Measurements from ENCODE around the gene PACSIN3. TPM values are rescaled to one million over a fixed set of nuclear protein-coding genes. Genes with fewer than 3 reads are reported as not detected.

Gene PACSIN3
- total and polyA plus RNA-seq, 2 of the 8 experiments (the other 6 are each of a cell fraction or from before 2014, with no cell fraction given), result 23.8 to 47.2 TPM

GRCh38 chr11:47154616-47155570 lies 31.3 kb downstream of the PACSIN3 start:
- no peak overlapping the region for H3K4ac ChIP-seq (replicated peaks; ENCODE audit: insufficient read length, low read depth, low read length)
- H3K9me3 ChIP-seq (ENCODE audit: insufficient read depth in 2 of 2, low read depth in 1 of 2, low read length in 1 of 2), result no peaks in the 10 kb centered on the region
- no peak for DNase-seq (ENCODE audit: low read depth in 1 of 2, low spot score in 2 of 2)
- H4K20me1 ChIP-seq (replicated peaks in 1 of 2; ENCODE audit: control insufficient read depth in 1 of 2, insufficient read depth in 2 of 2, low read length in 2 of 2), result peaks cover 0 to 2% of the 10 kb centered on the region in 2 experiments
- no peak overlapping the region for H2BK120ac ChIP-seq (replicated peaks; ENCODE audit: low read depth, low read length)
- H4K5ac ChIP-seq (ENCODE audit: insufficient read length, low read depth, low read length), result no peak overlapping the region
- no peaks in the 10 kb centered on the region for H3K79me2 ChIP-seq (ENCODE audit: control insufficient read depth in 1 of 2, insufficient read depth in 2 of 2, low read length in 2 of 2)
- no peak overlapping the region for H3K18ac ChIP-seq (ENCODE audit: extremely low read depth, low read length)
- no peak overlapping the region for H2AFZ ChIP-seq (ENCODE audit: low read length)
- 0 out of 7 replicates have a peak overlapping the region, but pooled peaks of 1 of the 4 experiments have one; percentile 18 for H3K9ac ChIP-seq (replicated peaks in 1 of 4; ENCODE audit: extremely low read depth in 1 of 4, low read depth in 3 of 4, low read length in 3 of 4)
- H3K27ac ChIP-seq (ENCODE audit: low read depth, low read length), result no peak overlapping the region
- no peak overlapping the region for H2BK15ac ChIP-seq (ENCODE audit: low read length)
- no peaks in the 10 kb centered on the region for H3K79me1 ChIP-seq (ENCODE audit: low read depth, low read length)
- no peak overlapping the region for H3K4me3 ChIP-seq (ENCODE audit: extremely low read depth in 1 of 4, insufficient read depth in 2 of 4, low read depth in 3 of 4, low read length in 4 of 4)
- H2BK5ac ChIP-seq (ENCODE audit: low read depth, low read length), result no peak overlapping the region
- H2AK5ac ChIP-seq (ENCODE audit: low read depth, low read length), result no peak overlapping the region
- H3K4me1 ChIP-seq (replicated peaks in 1 of 4; ENCODE audit: control insufficient read depth in 3 of 4, insufficient read depth in 4 of 4, low read length in 3 of 4), result peaks cover 0 to 4% (median 2%) of the 10 kb centered on the region in 4 experiments; a peak in 4 of 7 replicates
- H2BK20ac ChIP-seq (ENCODE audit: low read length), result no peak overlapping the region
- no peaks in the 10 kb centered on the region for H3K23me2 ChIP-seq (ENCODE audit: low read depth, low read length)
- no peaks in the 10 kb centered on the region for H3K27me3 ChIP-seq (replicated peaks in 1 of 4; ENCODE audit: control insufficient read depth in 3 of 4, extremely low read depth in 1 of 4, insufficient read depth in 3 of 4, low read length in 3 of 4)
- no peak overlapping the region for H3K14ac ChIP-seq (ENCODE audit: insufficient read length)
- ChIA-PET CTCF (ENCODE audit: partially characterized antibody) (interaction anchor here (0.6 to 6.3 kb wide), 16 partner anchors 8 to 261 kb away, joined by 3 to 81 read pairs (median 4); partner anchors contain the start of gene LRP4), POLR2A (ENCODE audit: partially characterized antibody) (interaction anchor here (0.6 to 1.5 kb wide), 8 partner anchors 9 to 1308 kb away, joined by 3 to 6 read pairs (median 3); no protein-coding TSS in a partner anchor)
- H4K91ac ChIP-seq (replicated peaks; ENCODE audit: insufficient read length, low read length), result no peak overlapping the region
- H3K4me2 ChIP-seq (ENCODE audit: insufficient read depth in 1 of 2, low read depth in 2 of 2, low read length in 2 of 2), result no peak overlapping the region
- H3K56ac ChIP-seq (replicated peaks; ENCODE audit: insufficient read length, low read depth, low read length), result no peak overlapping the region
- no peaks in the 10 kb centered on the region for H3K36me3 ChIP-seq (ENCODE audit: control insufficient read depth in 2 of 4, insufficient read depth in 4 of 4, low read length in 3 of 4)
- FAIRE-seq, result no peak
- H3K23ac ChIP-seq (ENCODE audit: insufficient read length), result no peak overlapping the region
- WGBS, 2 experiments (ENCODE audit: extremely low coverage in 1 of 2, insufficient coverage in 1 of 2, insufficient read length in 1 of 2, insufficient replicate concordance in 2 of 2, low coverage in 1 of 2, low lambda C conversion rate in 2 of 2, missing lambda C conversion rate in 1 of 2), result 82 to 100% methylated on average over 1 to 18 of the region's 18 CpGs
- H2BK12ac ChIP-seq (ENCODE audit: low read depth, low read length), result no peak overlapping the region
- no peak overlapping the region for H4K8ac ChIP-seq (ENCODE audit: extremely low read depth, insufficient read depth, low read length)
- TF ChIP-seq ATF2 (IDR thresholded peaks at IDR 0.05; ENCODE audit: low read length) (no peak), NRF1 (IDR thresholded peaks at IDR 0.05; ENCODE audit: low read depth, low read length) (no peak), JUND (IDR thresholded peaks at IDR 0.05; ENCODE audit: low read length) (no peak), TEAD4 (IDR thresholded peaks at IDR 0.05; ENCODE audit: low read depth, low read length) (no peak), FOSL1 (IDR thresholded peaks at IDR 0.05; ENCODE audit: insufficient read depth, low read depth, low read length) (no peak), MAX (IDR thresholded peaks at IDR 0.05) (no peak), CEBPB (IDR thresholded peaks at IDR 0.05; ENCODE audit: low read depth, low read length) (no peak)
